Stomach smooth muscle (tissue), 2 donors: Measurements from ENCODE around the gene MAFB.

Experiments
- H3K27ac ChIP-seq: one replicate; pipeline ENCODE4 v1.7.0; 2013; ENCODE audit warnings: mild to moderate bottlenecking, low read length, inconsistent platforms
- H3K27me3 ChIP-seq, 2 donors: one replicate each; pipeline ENCODE4 v1.7.0; 2013; ENCODE audit warnings: low read length in 2 of 2; ENCODE audit not compliant: insufficient read depth in 2 of 2, control insufficient read depth in 1 of 2
- H3K36me3 ChIP-seq, 2 donors: one replicate each; pipeline ENCODE4 v1.7.0; 2013; ENCODE audit warnings: low read length in 2 of 2; ENCODE audit not compliant: control insufficient read depth in 2 of 2, insufficient read depth in 2 of 2
- H3K4me1 ChIP-seq: one replicate; pipeline ENCODE4 v1.7.0; 2013; ENCODE audit warnings: low read length; ENCODE audit not compliant: control insufficient read depth, insufficient read depth
- H3K4me3 ChIP-seq, 2 donors: one replicate each; pipeline ENCODE4 v1.7.0; 2013; ENCODE audit warnings: low read length in 2 of 2
- H3K9ac ChIP-seq, 2 donors: one replicate each; pipeline ENCODE4 v1.7.0; 2013; ENCODE audit warnings: low read length in 2 of 2, mild to moderate bottlenecking in 1 of 2
- H3K9me3 ChIP-seq, 2 donors: one replicate each; pipeline ENCODE4 v1.7.0; 2013; ENCODE audit warnings: low read length in 2 of 2; ENCODE audit not compliant: control insufficient read depth in 2 of 2
- donor health status: healthy.
- donor health status: Pancreatic carcinoma.

Gene MAFB

GRCh38 chr20:40681684-40682083 lies 7.4 kb downstream of the MAFB start:
- H3K27ac ChIP-seq, result no peak overlapping the region

GRCh38 chr20:40681165-40681564 lies 7.9 kb downstream of the MAFB start:
- Histone ChIP-seq H3K9ac (no peak overlapping the region), H3K36me3 (peaks cover 0 to 4% of the 10 kb centered on the region in 2 donors), H3K27me3 (peaks cover 8 to 17% of the 10 kb centered on the region in 2 donors), H3K9me3 (no peaks in the 10 kb centered on the region), H3K27ac (no peak overlapping the region), H3K4me1 (peaks cover 12% of the 10 kb centered on the region), H3K4me3 (no peak overlapping the region)

More at GRCh38 chr20:40681684-40682083, 7.4 kb downstream of the MAFB start:
- H3K4me1 ChIP-seq, result peaks cover 15% of the 10 kb centered on the region
- H3K9ac ChIP-seq, result no peak overlapping the region
- H3K36me3 ChIP-seq, result peaks cover 0 to 4% of the 10 kb centered on the region in 2 donors
- no peak overlapping the region for H3K4me3 ChIP-seq
- peaks cover 8 to 17% of the 10 kb centered on the region in 2 donors for H3K27me3 ChIP-seq
- H3K9me3 ChIP-seq, result no peaks in the 10 kb centered on the region

DNA sequence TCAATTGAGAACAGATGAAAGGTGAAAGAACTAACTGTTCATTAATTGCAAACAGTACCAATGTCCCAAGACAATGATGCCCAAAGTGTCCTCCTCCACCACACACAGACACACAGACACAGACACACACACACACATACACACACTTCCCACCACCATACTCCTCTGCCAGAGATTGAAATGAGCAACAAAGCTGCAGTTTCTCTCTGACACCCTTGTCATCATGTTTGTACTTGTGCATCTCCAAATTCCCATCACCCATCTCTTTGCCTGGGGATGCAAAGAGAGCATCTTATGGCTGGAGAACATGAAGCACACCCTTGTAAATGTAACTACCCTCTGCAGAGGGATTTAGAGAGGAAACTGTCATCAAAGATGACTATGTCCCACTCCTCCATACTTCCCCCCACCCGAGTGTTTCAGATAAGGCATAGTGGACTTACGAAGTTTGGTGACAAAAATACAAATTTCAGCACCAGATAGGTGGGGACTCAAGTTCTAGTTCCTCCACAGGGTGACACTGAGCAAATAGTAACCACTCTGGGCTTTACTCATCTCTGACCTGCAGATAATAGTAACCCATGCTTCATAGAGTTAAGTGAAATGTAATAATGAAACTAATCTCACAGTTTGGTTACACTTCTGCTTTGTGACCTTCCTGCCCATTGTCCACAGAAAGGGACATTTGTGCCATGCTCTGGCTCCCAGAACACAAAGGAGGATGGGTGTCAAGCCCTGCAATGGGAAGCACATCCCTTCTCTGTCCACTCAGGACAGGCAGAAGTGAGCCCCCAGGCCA lies 8.7 kb downstream of the MAFB start:
- H3K27ac ChIP-seq, result no peak overlapping the region
- H3K9ac ChIP-seq, result no peak overlapping the region
- peaks cover 0 to 2% of the 10 kb centered on the region in 2 donors for H3K36me3 ChIP-seq
- peaks cover 10% of the 10 kb centered on the region for H3K4me1 ChIP-seq
- no peaks in the 10 kb centered on the region for H3K9me3 ChIP-seq
- no peak overlapping the region for H3K4me3 ChIP-seq
- H3K27me3 ChIP-seq, result peaks cover 8 to 15% of the 10 kb centered on the region in 2 donors

DNA sequence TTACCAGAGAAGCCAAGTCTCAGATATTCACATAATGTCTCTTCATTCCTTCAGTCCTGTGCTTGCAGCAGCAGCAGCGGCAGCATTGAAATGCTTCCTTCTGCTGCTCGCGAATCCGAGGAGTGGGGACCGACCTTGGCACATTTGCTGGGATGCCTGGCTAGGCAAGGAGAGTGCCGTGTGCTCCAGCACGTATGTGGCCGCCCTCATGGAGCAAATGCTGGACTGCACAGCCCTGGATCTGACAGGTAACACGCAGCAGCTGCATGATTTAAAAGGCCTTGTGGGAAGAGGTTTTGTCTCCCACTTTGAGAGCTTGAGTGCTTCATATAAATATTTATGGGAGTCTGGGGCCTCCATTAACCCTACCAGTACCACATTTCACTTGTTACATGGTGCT lies 9.9 kb downstream of the MAFB start:
- Histone ChIP-seq H3K9me3 (no peaks in the 10 kb centered on the region), H3K27ac (no peak overlapping the region), H3K4me3 (no peak overlapping the region), H3K4me1 (peaks cover 10% of the 10 kb centered on the region), H3K36me3 (no peaks in the 10 kb centered on the region), H3K27me3 (peaks cover 6 to 9% of the 10 kb centered on the region in 2 donors), H3K9ac (no peak overlapping the region)

GRCh38 chr20:40678286-40678875 lies 10.7 kb downstream of the MAFB start:
- Histone ChIP-seq H3K27ac (no peak overlapping the region), H3K4me1 (peaks cover 7% of the 10 kb centered on the region), H3K9ac (no peak overlapping the region), H3K27me3 (peaks cover 4 to 11% of the 10 kb centered on the region in 2 donors), H3K36me3 (no peaks in the 10 kb centered on the region), H3K9me3 (no peaks in the 10 kb centered on the region), H3K4me3 (no peak overlapping the region)

DNA sequence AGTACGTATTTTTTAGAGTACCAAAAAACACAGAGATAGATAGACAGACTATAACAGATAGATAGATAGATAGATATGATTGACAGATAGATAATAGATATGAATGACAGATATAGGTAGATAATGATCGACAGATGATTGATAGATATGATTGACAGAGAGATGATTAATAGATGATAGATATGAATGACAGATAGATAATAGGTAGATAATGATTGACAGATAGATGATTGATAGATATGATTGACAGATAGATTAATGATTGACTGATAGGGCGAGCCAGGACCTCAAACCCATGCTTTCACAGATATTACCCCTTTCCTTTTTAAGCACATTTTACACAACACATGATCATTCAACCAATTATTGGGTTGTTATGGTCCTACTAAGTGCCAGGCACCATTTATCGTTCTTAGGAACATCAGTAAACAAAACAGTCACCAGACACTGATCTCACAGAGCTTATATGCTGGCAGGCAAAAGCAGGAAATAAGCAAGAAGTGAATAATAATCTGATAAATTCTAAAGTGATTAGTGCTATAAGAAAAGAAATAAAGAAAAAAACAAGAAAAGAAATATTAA lies 11.6 kb downstream of the MAFB start:
- no peak overlapping the region for H3K4me3 ChIP-seq
- H3K9ac ChIP-seq, result no peak overlapping the region
- H3K27me3 ChIP-seq, result peaks cover 0 to 9% of the 10 kb centered on the region in 2 donors
- peaks cover 2% of the 10 kb centered on the region for H3K4me1 ChIP-seq
- no peak overlapping the region for H3K27ac ChIP-seq
- H3K9me3 ChIP-seq, result no peaks in the 10 kb centered on the region
- H3K36me3 ChIP-seq, result no peaks in the 10 kb centered on the region

DNA sequence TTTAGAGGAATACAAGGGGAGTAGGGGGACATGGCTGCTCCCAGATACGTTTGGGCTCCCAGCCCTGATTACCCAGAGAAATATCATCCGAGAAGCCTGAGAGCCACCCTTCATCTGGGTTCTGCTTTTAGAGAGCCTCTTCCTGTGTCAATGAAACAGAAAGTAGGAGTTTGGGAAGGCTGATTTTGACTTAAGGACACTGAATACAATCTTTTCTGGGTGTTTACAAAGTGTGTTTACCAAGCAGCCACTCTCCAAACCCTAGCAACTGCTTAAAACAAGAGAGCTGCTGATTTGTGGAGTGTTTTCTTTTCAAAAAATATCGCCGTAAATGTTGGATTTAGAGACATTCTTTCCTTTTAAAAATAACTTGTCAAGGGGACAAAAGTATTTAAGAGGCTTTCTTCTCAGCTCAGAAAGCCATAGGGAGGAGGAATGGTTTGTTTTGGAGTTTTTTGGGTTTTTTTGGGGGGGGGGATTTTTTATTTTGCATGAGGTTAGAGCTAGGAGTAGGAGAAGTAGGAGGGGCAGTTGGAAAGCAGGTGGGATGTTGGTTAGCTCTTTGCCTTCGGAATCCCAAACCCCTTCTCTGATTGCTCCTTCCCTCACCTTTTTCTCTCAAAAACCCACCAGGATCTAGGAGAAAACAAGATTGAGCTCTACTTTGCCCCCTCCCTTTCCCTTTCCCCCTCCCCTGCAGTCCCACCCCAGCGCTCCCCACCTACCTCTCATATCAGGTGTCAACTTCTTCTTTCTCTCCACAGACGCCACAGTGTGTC lies 12.4 kb downstream of the MAFB start:
- Histone ChIP-seq H3K27ac (no peak overlapping the region), H3K4me1 (no peaks in the 10 kb centered on the region), H3K9me3 (no peaks in the 10 kb centered on the region), H3K27me3 (peaks cover 0 to 12% of the 10 kb centered on the region in 2 donors), H3K9ac (no peak overlapping the region), H3K4me3 (no peak overlapping the region), H3K36me3 (no peaks in the 10 kb centered on the region)

DNA sequence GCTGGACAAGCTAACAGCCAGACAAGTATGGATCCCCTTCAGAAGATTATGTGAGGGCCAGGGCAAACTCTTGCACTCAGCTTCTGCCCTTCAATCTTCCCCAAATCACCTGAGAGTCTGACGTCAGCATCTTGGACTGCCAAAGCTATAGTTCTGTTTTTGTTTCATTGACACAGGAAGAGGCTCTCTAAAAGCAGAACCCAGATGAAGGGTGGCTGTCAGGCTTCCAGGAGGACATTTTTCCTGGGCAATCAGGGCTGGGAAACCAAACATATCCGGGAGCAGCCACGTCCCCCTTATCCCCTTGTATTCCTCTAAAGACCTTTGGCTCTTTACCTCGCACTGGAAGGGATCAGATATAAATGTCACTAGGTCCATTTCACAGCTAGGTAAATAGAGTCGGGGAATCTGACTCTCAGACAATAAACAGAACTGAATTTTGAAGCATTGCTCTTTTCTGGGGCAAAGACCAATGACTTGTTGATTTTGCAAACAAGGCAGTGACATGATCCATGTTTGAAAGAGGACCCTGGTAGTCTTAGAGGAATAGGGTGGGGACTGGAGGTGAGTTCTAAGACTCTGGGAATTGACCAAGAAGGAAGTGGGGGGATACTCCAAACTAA lies 13.3 kb downstream of the MAFB start:
- no peaks in the 10 kb centered on the region for H3K36me3 ChIP-seq
- H3K4me3 ChIP-seq, result no peak overlapping the region
- H3K27ac ChIP-seq, result no peak overlapping the region
- H3K4me1 ChIP-seq, result no peaks in the 10 kb centered on the region
- no peaks in the 10 kb centered on the region for H3K9me3 ChIP-seq
- peaks cover 0 to 11% of the 10 kb centered on the region in 2 donors for H3K27me3 ChIP-seq
- H3K9ac ChIP-seq, result no peak overlapping the region

DNA sequence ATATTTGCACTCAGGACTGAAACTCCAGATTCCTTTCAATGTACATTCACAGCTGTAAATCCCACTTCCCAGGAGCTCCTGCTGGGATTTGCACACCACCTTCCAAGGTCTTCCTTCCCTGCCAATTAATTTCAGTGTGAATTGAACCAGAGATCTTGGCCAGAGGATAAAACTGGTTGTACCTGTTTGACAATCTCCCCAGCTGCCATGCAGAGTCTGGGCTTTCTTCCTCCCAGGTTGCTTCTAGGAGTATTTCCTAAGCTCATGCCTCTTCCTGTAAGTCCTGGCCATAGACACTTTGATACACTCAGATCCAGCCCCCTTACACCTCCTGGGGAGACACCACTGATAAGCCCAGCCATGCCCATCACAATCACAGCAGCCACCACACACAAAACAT lies 15.6 kb downstream of the MAFB start:
- Histone ChIP-seq H3K4me3 (no peak overlapping the region), H3K9ac (no peak overlapping the region), H3K27me3 (peaks cover 0 to 10% of the 10 kb centered on the region in 2 donors), H3K9me3 (no peaks in the 10 kb centered on the region), H3K4me1 (no peaks in the 10 kb centered on the region), H3K36me3 (no peaks in the 10 kb centered on the region), H3K27ac (no peak overlapping the region)

GRCh38 chr20:40672095-40672494 lies 16.9 kb downstream of the MAFB start:
- Histone ChIP-seq H3K4me1 (no peaks in the 10 kb centered on the region), H3K27ac (no peak overlapping the region), H3K9me3 (no peaks in the 10 kb centered on the region), H3K36me3 (no peaks in the 10 kb centered on the region), H3K9ac (no peak overlapping the region), H3K27me3 (peaks cover 0 to 10% of the 10 kb centered on the region in 2 donors), H3K4me3 (no peak overlapping the region)
